ENCODE measurements around the gene DOCK9.

The DOCK9 gene

DNA sequence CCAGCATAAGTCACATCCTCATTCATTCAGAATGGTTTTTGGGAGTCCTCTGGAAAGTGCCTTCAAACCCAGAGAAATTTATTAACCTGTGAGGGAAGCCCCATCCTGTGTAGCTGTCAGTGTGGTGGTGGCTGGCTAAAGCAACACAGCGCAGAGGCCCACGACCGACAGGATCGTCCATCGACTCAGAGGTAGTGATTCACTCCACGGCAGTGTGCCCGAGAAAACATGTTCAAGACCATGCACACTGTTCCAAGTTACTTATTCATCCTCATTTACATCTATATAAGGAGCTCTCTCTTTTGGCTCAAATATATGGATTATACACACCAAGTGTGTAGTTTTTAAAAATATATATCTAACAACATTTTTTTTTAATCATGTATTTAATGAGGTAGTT, 129.1 kb downstream of the DOCK9 start:
- DNase-seq (ENCODE audit: low spot score), result no peak

DNA sequence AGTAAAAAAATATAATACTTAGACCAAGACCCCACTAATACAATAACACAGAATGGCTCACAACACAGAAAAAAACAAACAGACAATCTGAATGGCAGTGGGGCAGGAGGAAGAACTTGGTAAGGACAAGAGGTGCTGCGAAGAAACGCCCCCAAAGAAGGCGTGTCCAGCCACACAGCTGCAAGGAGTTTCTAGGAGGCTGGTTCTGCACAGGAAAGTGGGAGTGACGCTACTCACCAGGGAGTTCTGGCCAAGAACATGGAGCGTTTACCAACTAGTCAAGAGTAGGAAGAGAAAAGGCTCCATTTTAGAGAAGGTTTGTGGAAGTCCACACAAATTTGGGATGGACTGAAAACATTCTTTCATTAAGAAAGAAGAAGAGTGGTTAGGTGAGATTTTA, 130.1 kb downstream of the DOCK9 start:
- DNase-seq (ENCODE audit: low spot score), result no peak

- DNase-seq (ENCODE audit: low spot score), result no peak
Observed at GRCh38 chr13:98846986-98847385, 130.9 kb downstream of the DOCK9 start.

- no peak for DNase-seq (ENCODE audit: low spot score)
Observed at GRCh38 chr13:98846521-98846920, 131.3 kb downstream of the DOCK9 start.

- DNase-seq (ENCODE audit: low spot score), result no peak
Observed at GRCh38 chr13:98845742-98846141, 132.1 kb downstream of the DOCK9 start.

DNA sequence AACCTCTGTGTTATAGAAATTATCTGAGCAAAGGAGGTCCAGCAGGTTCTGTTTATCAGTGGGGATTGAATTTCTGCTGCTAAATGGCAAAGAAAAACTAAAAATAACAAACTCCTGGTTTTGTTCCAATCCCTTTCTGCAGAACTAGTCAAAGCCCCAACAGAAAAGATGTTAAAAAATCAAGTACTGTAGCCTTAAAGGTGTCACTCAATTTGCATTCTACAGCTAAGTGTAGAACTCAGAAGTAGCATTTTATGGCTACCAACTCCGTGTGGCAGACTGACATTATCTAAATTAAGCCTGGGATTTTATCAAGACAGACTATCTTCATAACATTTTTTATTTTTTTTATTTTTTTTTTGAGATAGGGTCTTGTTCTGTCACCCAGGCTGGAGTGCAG, 133.8 kb downstream of the DOCK9 start:
- DNase-seq (ENCODE audit: low spot score), result no peak

DNA sequence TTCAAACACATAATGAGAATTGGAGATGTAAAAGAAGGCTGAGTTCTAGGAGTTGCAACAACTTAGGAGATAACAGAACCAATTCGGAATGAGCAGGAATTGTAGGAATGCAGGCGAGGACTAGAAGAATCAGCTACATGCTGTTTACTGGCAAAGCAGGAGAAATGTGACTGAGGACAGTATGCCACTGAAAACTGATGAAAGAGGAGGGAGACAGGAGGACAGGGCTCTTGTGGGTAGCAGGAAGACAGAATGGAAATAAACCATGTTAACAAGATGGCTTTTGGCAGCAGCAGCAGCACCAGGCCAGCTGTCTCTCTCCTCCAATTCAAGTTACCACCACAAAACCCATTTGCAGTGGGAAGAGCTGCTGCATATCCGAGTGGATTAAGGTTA, 134.4 kb downstream of the DOCK9 start:
- DNase-seq (ENCODE audit: low spot score), result peak; percentile 66

DNA sequence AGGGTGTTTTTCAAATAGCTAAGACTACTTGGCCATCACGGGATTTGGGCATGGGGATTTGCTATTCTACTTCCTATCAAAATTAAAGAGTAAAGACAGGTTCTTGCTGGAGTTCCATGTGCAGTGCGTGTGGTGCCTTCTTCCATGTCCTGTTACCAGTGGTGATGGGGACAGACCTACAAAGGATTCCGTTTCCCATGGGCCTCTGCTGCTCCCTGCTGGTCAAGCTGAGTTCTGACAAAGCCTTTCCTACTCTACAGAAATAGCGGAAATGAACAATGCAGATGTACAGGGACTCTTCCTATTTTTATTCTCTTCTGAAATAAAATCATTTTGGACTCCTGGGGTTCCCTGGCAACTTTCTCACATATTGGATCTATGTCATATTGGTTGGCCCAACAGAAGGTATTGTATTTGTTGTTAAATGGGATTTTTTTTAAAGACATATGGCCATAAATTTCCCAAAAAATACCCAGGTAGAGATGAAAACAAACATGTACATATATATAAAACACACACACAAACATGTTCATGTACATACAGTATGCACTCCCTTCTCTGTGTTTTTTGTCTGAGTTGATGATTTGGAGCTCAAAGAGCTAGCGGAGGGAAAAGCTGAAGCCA, 134.9 kb downstream of the DOCK9 start:
- peak; percentile 80 for DNase-seq (ENCODE audit: low spot score)

GRCh38 chr13:98842070-98842469, 135.8 kb downstream of the DOCK9 start:
- DNase-seq (ENCODE audit: low spot score), result no peak

- DNase-seq (ENCODE audit: low spot score), result peak; percentile 64
Observed at GRCh38 chr13:98839856-98840769, 137.8 kb downstream of the DOCK9 start.

GRCh38 chr13:98838776-98839175, 139.1 kb downstream of the DOCK9 start:
- no peak for DNase-seq (ENCODE audit: low spot score)

DNA sequence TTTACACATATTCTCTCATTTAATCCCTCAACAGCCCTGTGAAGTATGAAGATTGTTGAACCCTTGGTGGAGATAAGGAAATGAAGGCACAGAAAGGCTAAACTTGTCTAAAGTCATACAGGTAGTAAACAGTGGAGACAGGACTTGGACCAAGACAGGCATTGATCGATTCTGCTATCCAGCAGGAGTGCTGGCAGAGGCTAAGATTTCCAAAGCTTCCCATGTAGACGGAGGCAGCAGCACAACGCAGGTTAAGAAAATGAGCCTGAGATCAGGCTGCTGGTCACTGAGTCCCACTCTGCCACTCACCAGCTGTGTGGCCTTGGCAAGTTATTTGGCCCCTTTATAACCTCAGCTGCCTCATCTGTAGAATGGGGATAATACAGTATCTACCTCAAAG, 140.0 kb downstream of the DOCK9 start:
- no peak for DNase-seq (ENCODE audit: low spot score)

GRCh38 chr13:98835156-98835555, 142.7 kb downstream of the DOCK9 start:
- no peak for DNase-seq (ENCODE audit: low spot score)

GRCh38 chr13:98834254-98834960, 143.5 kb downstream of the DOCK9 start:
- no peak for DNase-seq (ENCODE audit: low spot score)

GRCh38 chr13:98831236-98831635, 146.6 kb downstream of the DOCK9 start:
- no peak for DNase-seq (ENCODE audit: low spot score)

DNA sequence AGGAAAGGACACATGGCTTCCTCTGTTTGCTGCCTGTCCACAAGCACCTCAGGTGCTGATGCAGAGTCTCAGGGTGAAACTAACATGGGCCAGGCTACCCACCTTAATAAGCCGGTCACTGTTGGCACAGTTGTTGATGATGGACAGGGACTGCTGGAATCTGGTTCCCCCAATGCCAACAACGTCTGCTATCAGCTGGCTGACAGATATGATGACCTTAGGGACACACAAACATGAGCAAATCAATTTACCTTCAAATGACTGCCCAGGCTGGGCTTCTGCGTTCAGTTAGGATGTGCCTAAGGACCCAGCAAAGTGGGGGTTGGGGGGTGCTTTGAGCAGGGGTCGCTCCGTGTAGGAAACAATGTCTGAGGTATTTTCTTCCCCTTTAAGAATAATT, 148.3 kb downstream of the DOCK9 start:
- DNase-seq (ENCODE audit: low spot score), result no peak

DNA sequence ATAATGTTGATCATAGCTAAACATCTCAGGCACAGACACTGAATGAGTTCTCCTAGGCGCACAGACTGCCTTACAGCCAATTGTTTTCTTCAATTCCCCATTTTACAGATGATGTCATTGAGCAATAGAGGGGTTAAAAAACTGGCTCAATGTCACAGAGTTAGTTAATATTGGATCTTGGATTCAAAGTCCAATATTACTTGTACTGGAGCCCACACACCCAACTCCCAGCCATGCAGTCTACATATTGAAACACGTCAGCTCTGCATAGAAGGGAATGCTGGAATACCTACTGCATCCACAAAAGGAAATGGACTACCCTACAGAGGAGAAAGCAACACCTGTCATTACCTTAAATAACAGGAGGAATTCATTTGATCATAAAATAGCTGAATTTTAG, 149.2 kb downstream of the DOCK9 start:
- DNase-seq (ENCODE audit: low spot score), result no peak

GRCh38 chr13:98827449-98827848, 150.4 kb downstream of the DOCK9 start:
- DNase-seq (ENCODE audit: low spot score), result no peak

DNA sequence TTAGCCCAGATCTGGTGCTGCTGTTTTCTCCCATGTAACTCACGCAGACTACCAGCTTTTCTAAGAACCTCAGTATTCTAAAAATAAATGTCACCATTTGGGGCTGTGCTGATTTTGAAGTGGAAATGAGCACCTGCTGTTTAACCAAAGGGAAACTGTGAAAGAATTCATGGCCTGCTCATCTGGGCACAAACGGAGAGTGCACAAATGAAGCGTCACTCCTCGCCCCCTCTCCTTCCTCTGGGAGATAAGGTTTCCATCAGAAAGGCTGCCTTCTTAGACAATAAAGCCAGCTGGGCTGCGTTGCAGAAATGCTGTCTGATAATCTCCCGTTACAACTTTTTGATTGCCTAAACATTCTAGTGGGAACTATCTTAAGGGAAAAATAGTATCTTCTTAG, 151.7 kb downstream of the DOCK9 start:
- DNase-seq (ENCODE audit: low spot score), result no peak

DNA sequence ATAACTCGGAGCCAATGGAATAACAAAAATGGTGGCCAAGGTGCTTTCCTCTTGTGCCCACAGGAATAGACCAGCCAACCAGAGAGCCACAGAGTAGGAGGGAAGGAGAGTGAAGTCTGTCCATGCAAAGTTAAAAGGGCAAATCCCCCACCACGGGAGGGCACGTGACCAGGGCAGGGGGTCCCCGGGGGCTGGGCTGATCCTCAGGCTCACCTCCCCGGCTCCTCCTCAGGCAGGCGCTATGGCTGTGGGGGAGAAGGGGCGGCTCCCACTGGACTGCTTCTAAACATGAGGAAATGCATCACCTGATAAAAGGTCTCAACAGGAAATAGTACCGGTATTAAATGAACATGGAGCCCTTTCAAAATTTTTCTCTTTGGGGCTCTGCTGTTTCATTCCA, 152.2 kb downstream of the DOCK9 start:
- no peak for DNase-seq (ENCODE audit: low spot score)

DNA sequence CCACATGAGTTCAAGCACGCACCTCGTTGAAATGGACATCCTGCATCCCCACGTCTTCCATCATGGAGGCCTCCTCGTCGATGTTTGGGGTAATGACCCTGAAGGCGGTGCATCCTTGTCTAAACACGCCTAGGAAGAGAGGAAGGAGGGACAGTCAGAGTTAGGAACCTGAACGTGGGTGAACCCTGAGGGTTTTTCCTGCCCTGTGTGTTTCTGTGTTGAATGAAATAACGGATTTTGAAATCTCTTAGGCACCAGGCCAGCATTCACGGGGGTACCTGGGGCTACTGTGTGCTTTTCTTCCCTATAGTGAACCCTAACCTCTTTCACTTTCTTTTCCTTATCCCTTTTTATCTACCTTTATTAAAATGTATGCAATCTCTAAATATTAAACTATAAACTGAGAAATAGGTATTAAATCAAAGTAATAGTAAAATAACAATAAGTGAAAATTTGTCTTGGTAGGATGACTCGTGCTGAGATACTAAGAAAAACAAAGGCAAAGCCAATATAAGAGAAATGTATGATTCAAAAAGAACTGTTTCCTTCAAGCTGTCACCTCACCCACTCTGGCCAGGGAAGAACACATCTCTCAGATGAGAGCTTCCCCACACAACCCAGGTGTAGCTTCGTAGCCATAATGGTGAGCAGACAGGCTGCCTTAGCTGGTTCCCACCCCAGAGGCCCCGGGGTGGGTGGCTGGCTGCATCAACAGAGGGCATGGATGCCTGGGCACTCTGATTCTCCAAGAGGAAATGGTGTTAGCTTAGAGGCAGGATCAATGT, 153.3 kb downstream of the DOCK9 start:
- DNase-seq (ENCODE audit: low spot score), result no peak

- DNase-seq (ENCODE audit: low spot score), result no peak
Observed at GRCh38 chr13:98823442-98823841, 154.4 kb downstream of the DOCK9 start.

All from pons (tissue), 1 donor.